ENCODE data around the gene KCNA10. TPM values are rescaled to one million over a fixed set of nuclear protein-coding genes. Genes with fewer than 3 reads are reported as not detected.

KCNA10 gene
- total RNA-seq, 1 experiment from 2014 or later, result not detected

DNA sequence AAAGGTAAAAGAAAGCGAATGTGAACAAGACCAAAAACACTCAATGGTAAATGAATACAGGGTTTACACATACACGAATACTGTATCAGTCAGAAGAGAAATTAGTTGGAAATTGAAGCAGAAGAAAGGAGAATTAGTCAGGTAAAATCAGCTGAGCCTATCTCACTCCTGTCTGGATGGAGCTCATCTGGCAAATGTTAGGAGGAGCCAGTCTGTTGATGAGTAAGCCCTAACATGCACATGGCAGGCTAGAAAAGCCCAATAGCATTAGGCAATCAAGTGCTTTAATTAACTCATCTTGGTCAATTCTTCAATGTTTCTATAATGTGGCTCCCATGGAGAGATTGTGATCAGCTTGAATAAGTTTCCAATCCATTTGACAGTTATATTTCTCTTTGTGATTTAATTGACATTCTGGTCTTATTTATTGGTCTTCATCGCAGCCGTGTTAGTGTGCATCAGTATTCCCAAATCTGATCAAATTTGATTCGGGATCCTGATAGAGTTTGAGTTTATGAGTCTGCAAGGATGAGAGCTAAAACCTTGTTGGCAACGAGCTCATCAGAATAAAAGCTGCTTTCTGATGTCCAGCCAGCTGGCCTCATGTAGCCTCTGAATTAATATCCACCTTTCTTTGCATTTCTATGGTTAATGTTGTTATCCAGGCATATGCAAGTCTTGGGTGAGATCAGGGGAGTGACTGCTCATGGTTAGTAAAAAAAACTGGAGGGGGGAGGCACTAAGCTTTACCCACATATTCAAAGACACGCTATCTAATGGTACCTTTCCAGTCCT lies 22.1 kb upstream of the KCNA10 start:
- intact Hi-C loops (cut with micrococcal nuclease; ENCODE audit: unreplicated experiment), result no loop called here
- TF ChIP-seq, protein P1, sequence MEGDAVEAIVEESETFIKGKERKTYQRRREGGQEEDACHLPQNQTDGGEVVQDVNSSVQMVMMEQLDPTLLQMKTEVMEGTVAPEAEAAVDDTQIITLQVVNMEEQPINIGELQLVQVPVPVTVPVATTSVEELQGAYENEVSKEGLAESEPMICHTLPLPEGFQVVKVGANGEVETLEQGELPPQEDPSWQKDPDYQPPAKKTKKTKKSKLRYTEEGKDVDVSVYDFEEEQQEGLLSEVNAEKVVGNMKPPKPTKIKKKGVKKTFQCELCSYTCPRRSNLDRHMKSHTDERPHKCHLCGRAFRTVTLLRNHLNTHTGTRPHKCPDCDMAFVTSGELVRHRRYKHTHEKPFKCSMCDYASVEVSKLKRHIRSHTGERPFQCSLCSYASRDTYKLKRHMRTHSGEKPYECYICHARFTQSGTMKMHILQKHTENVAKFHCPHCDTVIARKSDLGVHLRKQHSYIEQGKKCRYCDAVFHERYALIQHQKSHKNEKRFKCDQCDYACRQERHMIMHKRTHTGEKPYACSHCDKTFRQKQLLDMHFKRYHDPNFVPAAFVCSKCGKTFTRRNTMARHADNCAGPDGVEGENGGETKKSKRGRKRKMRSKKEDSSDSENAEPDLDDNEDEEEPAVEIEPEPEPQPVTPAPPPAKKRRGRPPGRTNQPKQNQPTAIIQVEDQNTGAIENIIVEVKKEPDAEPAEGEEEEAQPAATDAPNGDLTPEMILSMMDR (conservative IDR thresholded peaks at IDR 0.05; ENCODE audit: low read depth, low read length), result no peak
- no peak for TF ChIP-seq EZH2 (IDR thresholded peaks at IDR 0.05; ENCODE audit: borderline replicate concordance, low read depth, low read length, poor library complexity, severe bottlenecking)
- no peak overlapping the region for H3K4me3 ChIP-seq (ENCODE audit: low read depth, low read length, poor library complexity, severe bottlenecking)
- no peaks in the 10 kb centered on the region for H3K27me3 ChIP-seq (replicated peaks; ENCODE audit: insufficient read depth, low read depth, low read length, poor library complexity)
- CTCF ChIA-PET, result no interaction called here
- no peaks in the 10 kb centered on the region for H3K36me3 ChIP-seq (ENCODE audit: insufficient read depth, low read length, poor library complexity, severe bottlenecking)
- no peak overlapping the region for H3K27ac ChIP-seq (ENCODE audit: low read depth, low read length, poor library complexity, severe bottlenecking)
- POLR2A ChIA-PET (ENCODE audit: low non-redundant PET), result interaction anchor here (0.6 kb wide), 1 partner anchor 171 kb away, joined by 3 read pairs; no protein-coding TSS in a partner anchor
- no TSS peak for BruUV-seq (replicated peaks)
- H3K4me1 ChIP-seq (ENCODE audit: insufficient read depth, low read length, poor library complexity, severe bottlenecking), result peaks cover 9% of the 10 kb centered on the region
- no peaks in the 10 kb centered on the region for H3K9me3 ChIP-seq (ENCODE audit: low read depth, low read length, poor library complexity, severe bottlenecking)
- DNase-seq (ENCODE audit: low spot score), result no peak

DNA sequence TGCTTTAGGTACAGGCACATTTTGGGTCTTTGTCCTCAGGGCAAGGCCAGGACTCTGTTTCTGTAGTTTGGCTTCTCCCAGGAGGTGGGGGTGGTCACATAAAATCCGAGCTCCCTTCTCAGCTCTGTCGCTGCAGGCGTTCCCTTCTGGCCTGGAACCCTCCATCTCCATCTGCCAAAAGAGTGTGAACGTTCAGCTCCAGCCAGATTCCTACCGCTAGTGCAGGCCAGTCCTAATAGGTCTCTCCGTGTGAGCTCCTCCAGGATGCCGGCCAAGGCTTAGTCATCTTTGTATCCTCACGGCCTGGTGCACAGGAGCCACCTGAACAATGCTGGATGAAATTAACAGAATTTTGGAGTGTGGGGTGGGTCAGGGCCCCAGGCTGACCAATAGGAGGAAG lies 19.9 kb upstream of the KCNA10 start:
- ChIA-PET POLR2A (ENCODE audit: low non-redundant PET) (no interaction called here), CTCF (no interaction called here)
- no peak for DNase-seq (ENCODE audit: low spot score)
- no peak overlapping the region for H3K4me3 ChIP-seq (ENCODE audit: low read depth, low read length, poor library complexity, severe bottlenecking)
- H3K27ac ChIP-seq (ENCODE audit: low read depth, low read length, poor library complexity, severe bottlenecking), result no peak overlapping the region
- no peaks in the 10 kb centered on the region for H3K9me3 ChIP-seq (ENCODE audit: low read depth, low read length, poor library complexity, severe bottlenecking)
- peaks cover 9% of the 10 kb centered on the region for H3K4me1 ChIP-seq (ENCODE audit: insufficient read depth, low read length, poor library complexity, severe bottlenecking)
- no peaks in the 10 kb centered on the region for H3K36me3 ChIP-seq (ENCODE audit: insufficient read depth, low read length, poor library complexity, severe bottlenecking)
- no peak for TF ChIP-seq EZH2 (IDR thresholded peaks at IDR 0.05; ENCODE audit: borderline replicate concordance, low read depth, low read length, poor library complexity, severe bottlenecking)
- TF ChIP-seq, protein P1 (conservative IDR thresholded peaks at IDR 0.05; ENCODE audit: low read depth, low read length), result no peak
- BruUV-seq (replicated peaks), result no TSS peak
- intact Hi-C loops (cut with micrococcal nuclease; ENCODE audit: unreplicated experiment), result no loop called here
- no peaks in the 10 kb centered on the region for H3K27me3 ChIP-seq (replicated peaks; ENCODE audit: insufficient read depth, low read depth, low read length, poor library complexity)

DNA sequence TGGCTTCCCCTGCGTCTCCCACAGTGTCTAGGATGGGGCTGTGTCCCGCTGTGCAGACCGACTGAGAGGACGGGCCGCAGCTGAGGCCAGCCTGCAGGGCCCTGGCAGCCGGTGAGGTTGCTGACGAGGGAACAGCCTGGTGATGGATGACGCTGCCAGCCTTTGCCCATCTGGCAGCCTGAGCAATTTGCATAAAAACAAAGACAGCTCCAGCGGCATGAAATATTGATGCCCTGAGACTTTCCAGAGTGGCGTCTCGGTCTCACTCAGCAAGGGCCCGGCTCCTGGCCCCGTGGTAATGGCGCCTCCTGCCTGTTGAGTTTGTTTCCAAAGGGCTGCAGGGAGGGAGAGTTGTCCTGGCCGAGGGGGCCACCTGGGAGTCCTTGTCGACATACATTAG lies 19.1 kb upstream of the KCNA10 start:
- CTCF ChIA-PET, result no interaction called here
- no peak for TF ChIP-seq EZH2 (IDR thresholded peaks at IDR 0.05; ENCODE audit: borderline replicate concordance, low read depth, low read length, poor library complexity, severe bottlenecking)
- TF ChIP-seq, protein P1 (conservative IDR thresholded peaks at IDR 0.05; ENCODE audit: low read depth, low read length), result peak; percentile 45
- intact Hi-C loops (cut with micrococcal nuclease; ENCODE audit: unreplicated experiment), result no loop called here
- POLR2A ChIA-PET (ENCODE audit: low non-redundant PET), result no interaction called here
- H3K4me1 ChIP-seq (ENCODE audit: insufficient read depth, low read length, poor library complexity, severe bottlenecking), result peaks cover 9% of the 10 kb centered on the region
- H3K27ac ChIP-seq (ENCODE audit: low read depth, low read length, poor library complexity, severe bottlenecking), result no peak overlapping the region
- no peaks in the 10 kb centered on the region for H3K36me3 ChIP-seq (ENCODE audit: insufficient read depth, low read length, poor library complexity, severe bottlenecking)
- no peaks in the 10 kb centered on the region for H3K9me3 ChIP-seq (ENCODE audit: low read depth, low read length, poor library complexity, severe bottlenecking)
- peak; percentile 61 for DNase-seq (ENCODE audit: low spot score)
- no TSS peak for BruUV-seq (replicated peaks)
- H3K27me3 ChIP-seq (replicated peaks; ENCODE audit: insufficient read depth, low read depth, low read length, poor library complexity), result no peaks in the 10 kb centered on the region
- no peak overlapping the region for H3K4me3 ChIP-seq (ENCODE audit: low read depth, low read length, poor library complexity, severe bottlenecking)

All from A673 (cell line).